ENCODE data around the gene VPS37C. TPM values are rescaled to one million over a fixed set of nuclear protein-coding genes. Genes with fewer than 3 reads are reported as not detected.
A peak's percentile ranks its signal among the peaks of the same experiment; 100 is the strongest.

Gene VPS37C
- total RNA-seq, 1 experiment from 2014 or later, result 24.0 TPM

- POLR2A ChIA-PET, result no interaction called here
- no peak for DNase-seq (ENCODE audit: low read depth, low spot score)
These were observed 8.2 kb downstream of the VPS37C start for GRCh38 chr11:61152816-61153592.

More at GRCh38 chr11:61152816-61153592, 8.2 kb downstream of the VPS37C start:
- no peaks in the 10 kb centered on the region for H3K27me3 ChIP-seq (ENCODE audit: control insufficient read depth, insufficient read depth, low read length)
- H3K36me3 ChIP-seq (ENCODE audit: control insufficient read depth, insufficient read depth, low read length), result no peaks in the 10 kb centered on the region
- in situ Hi-C loops (cut with HindIII; ENCODE audit: low pct_unique_long_range_greater_than_20kb, low sequenced_read_pairs) (no loop called here), intact Hi-C loops (cut with micrococcal nuclease; ENCODE audit: unreplicated experiment) (no loop called here)
- no TSS peak for BruUV-seq (replicated peaks)
- H3K9me3 ChIP-seq (ENCODE audit: control insufficient read depth, insufficient read depth, low read depth, low read length), result peaks cover 14% of the 10 kb centered on the region; the same call in 1 of the 2 replicates
- H3K4me1 ChIP-seq (ENCODE audit: control insufficient read depth, insufficient read depth, low read length), result peaks cover 27% of the 10 kb centered on the region
- peak; percentile 71 for ATAC-seq
- no peak for TF ChIP-seq CTCF (IDR thresholded peaks at IDR 0.05)
- TF ChIP-seq SIN3A (IDR thresholded peaks at IDR 0.05; ENCODE audit: borderline replicate concordance, insufficient read depth, low read depth, low read length), result no peak
- TF ChIP-seq REST (IDR thresholded peaks at IDR 0.05; ENCODE audit: insufficient read depth in 1 of 2, low read depth in 2 of 2, low read length in 1 of 2), result no peak
- no peak for TF ChIP-seq POLR2AphosphoS5 (IDR thresholded peaks at IDR 0.05; ENCODE audit: low read depth, low read length)
- no peak for TF ChIP-seq TCF7L2 (IDR thresholded peaks at IDR 0.05; ENCODE audit: low read depth, low read length)
- CTCF ChIA-PET, result interaction anchor here (0.6 kb wide), 2 partner anchors 99 to 322 kb away, joined by 3 to 19 read pairs; no protein-coding TSS in a partner anchor
- H3K27ac ChIP-seq (ENCODE audit: low read length), result peak overlapping the region; percentile 20
- no peak overlapping the region for H3K4me3 ChIP-seq (ENCODE audit: low read depth in 2 of 2, low read length in 2 of 2)
